ENCODE measurements around the gene SLC37A1.

SLC37A1 gene

GRCh38 chr21:42556476-42556875 lies 42.8 kb downstream of the SLC37A1 start:
- no peak for TF ChIP-seq TAF1 (IDR thresholded peaks at IDR 0.05; ENCODE audit: borderline replicate concordance, insufficient read depth, low read length)
- TF ChIP-seq SIN3A (IDR thresholded peaks at IDR 0.05; ENCODE audit: borderline replicate concordance, insufficient read depth, low read length): no peak
- TF ChIP-seq FOXP2 (optimal IDR thresholded peaks at IDR 0.05; ENCODE audit: borderline replicate concordance, extremely low read depth, extremely low read length, insufficient read depth): no peak
- no peak for TF ChIP-seq POLR2AphosphoS5 (IDR thresholded peaks at IDR 0.05; ENCODE audit: low read depth, low read length)
- TF ChIP-seq REST (IDR thresholded peaks at IDR 0.05; ENCODE audit: insufficient read depth in 1 of 2, low read depth in 2 of 2, low read length in 2 of 2): no peak

GRCh38 chr21:42556960-42557359 lies 43.3 kb downstream of the SLC37A1 start:
- no peak for TF ChIP-seq FOXP2 (optimal IDR thresholded peaks at IDR 0.05; ENCODE audit: borderline replicate concordance, extremely low read depth, extremely low read length, insufficient read depth)
- TF ChIP-seq REST (IDR thresholded peaks at IDR 0.05; ENCODE audit: insufficient read depth in 1 of 2, low read depth in 2 of 2, low read length in 2 of 2): no peak

GRCh38 chr21:42557420-42557819 lies 43.8 kb downstream of the SLC37A1 start:
- no peak for TF ChIP-seq POLR2AphosphoS5 (IDR thresholded peaks at IDR 0.05; ENCODE audit: low read depth, low read length)
- no peak for TF ChIP-seq TAF1 (IDR thresholded peaks at IDR 0.05; ENCODE audit: borderline replicate concordance, insufficient read depth, low read length)
- no peak for TF ChIP-seq FOXP2 (optimal IDR thresholded peaks at IDR 0.05; ENCODE audit: borderline replicate concordance, extremely low read depth, extremely low read length, insufficient read depth)
- TF ChIP-seq REST (IDR thresholded peaks at IDR 0.05; ENCODE audit: insufficient read depth in 1 of 2, low read depth in 2 of 2, low read length in 2 of 2): no peak
- no peak for TF ChIP-seq SIN3A (IDR thresholded peaks at IDR 0.05; ENCODE audit: borderline replicate concordance, insufficient read depth, low read length)

DNA sequence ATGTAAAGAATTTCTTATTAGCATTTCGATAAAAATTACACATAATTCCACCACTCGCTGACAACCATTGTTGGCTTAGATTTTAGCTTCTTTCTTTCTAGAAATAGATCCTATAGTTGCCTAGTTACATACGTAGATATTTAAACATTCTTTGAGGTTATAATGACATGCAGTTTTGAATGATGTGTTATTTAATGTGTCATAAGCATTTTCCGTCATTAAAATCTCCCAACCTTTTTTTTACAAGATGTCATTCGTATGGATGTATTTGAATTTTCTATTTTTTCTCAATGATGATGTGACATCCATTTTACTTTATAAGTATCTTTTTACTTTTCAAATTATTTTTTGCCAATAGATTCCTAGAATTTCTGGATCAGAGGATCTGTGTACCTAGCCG lies 44.7 kb downstream of the SLC37A1 start:
- TF ChIP-seq SIN3A (IDR thresholded peaks at IDR 0.05; ENCODE audit: borderline replicate concordance, insufficient read depth, low read length) (no peak), FOXP2 (optimal IDR thresholded peaks at IDR 0.05; ENCODE audit: borderline replicate concordance, extremely low read depth, extremely low read length, insufficient read depth) (no peak), POLR2AphosphoS5 (IDR thresholded peaks at IDR 0.05; ENCODE audit: low read depth, low read length) (no peak), REST (IDR thresholded peaks at IDR 0.05; ENCODE audit: insufficient read depth in 1 of 2, low read depth in 2 of 2, low read length in 2 of 2) (no peak), TAF1 (IDR thresholded peaks at IDR 0.05; ENCODE audit: borderline replicate concordance, insufficient read depth, low read length) (no peak)

DNA sequence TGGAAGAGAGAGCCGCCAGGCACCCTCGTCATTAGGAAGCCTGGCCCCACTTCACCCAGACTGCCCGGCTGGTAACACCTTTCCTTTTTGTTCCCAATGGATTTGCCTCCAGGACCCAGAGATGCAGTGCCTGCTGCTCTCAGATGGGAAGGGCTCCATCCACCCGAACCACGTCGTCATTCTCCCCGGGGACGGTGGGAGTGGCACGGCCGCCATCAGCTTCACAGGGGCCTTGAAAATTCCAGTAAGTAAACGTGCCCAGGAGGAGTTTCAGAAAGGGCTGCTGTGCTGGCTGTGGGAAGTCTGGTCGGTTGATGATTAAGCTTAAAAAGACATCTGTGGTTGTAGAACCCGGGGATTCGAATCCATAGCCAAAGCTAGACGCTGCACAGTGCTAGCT lies 45.2 kb downstream of the SLC37A1 start:
- no peak for TF ChIP-seq SIN3A (IDR thresholded peaks at IDR 0.05; ENCODE audit: borderline replicate concordance, insufficient read depth, low read length)
- TF ChIP-seq FOXP2 (optimal IDR thresholded peaks at IDR 0.05; ENCODE audit: borderline replicate concordance, extremely low read depth, extremely low read length, insufficient read depth): no peak
- no peak for TF ChIP-seq TAF1 (IDR thresholded peaks at IDR 0.05; ENCODE audit: borderline replicate concordance, insufficient read depth, low read length)
- no peak for TF ChIP-seq POLR2AphosphoS5 (IDR thresholded peaks at IDR 0.05; ENCODE audit: low read depth, low read length)
- no peak for TF ChIP-seq REST (IDR thresholded peaks at IDR 0.05; ENCODE audit: insufficient read depth in 1 of 2, low read depth in 2 of 2, low read length in 2 of 2)
